GM13976 (cell line): ENCODE measurements around the gene DLX4.
A peak's percentile ranks its signal among the peaks of the same experiment; 100 is the strongest.

Source experiments
- DNase-seq: peaks from one replicate; pipeline ENCODE4 v3.0.0; 2012; ENCODE audit warnings: low spot score
- CTCF ChIP-seq: IDR thresholded peaks from 2 replicates; pipeline ENCODE4 v1.5.1; 2012; ENCODE audit warnings: borderline replicate concordance, mild to moderate bottlenecking; ENCODE audit not compliant: insufficient read depth; ENCODE audit errors: extremely low read depth, missing control alignments, control extremely low read depth
- in situ Hi-C: fragments of 300-500 bp; cut with MboI; formaldehyde crosslinking; loops from one replicate; pipeline ENCODE4 v1.12.0; 2022; ENCODE audit warnings: low sequenced_read_pairs, mixed read lengths, inconsistent platforms; ENCODE audit not compliant: unreplicated experiment

DLX4 gene

GRCh38 chr17:49993423-49994060, 24.6 kb downstream of the DLX4 start:
- in situ Hi-C loops: no loop called here
- DNase-seq: peak; percentile 42
- TF ChIP-seq CTCF: no peak

DNA sequence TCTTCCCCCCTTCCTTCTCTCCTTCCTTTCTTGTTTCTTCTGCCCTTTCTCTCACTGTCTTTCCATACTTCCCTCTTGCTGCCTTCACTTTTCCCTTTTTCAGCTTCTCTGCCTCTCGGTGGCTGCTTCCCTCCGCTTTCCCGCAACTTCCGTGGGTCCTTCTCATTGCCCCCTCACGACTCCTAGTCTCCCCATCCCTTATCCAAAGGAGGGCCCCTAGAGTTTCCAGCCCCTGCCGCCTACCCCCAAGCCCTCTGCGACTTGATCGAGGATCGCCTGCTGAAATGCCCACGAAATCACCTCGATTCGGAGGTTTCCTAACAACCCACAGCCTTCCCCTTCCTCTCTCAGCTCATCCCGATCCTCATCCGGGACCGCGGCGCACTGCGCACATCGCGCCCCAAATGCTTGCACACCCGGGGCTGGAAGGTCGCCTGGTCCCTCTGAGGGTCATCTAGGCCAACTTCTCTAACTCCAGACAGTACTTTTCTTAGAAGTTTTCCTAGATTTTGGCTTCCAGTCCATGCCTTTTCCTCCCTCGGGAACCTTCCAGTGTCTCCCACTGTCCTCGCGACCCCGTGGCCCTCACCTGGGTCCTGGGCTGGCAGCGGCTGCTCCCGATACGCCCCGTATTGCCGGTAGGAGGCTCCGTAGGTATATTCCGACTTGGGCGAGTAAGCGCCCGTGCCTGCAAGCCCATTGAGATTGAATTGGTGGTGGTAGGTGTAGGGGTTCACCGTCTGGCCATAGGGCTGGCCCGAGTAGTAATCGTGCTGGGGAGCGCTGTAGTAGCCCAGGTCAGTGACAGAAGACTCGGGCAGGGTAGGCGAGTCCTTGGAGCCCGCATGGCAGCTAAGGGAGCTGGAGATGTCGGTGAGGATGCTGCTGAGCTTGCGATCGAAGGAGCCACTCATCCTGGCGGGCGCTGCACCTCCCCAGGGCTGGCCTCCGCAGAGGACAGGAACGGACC, 25.4 kb downstream of the DLX4 start:
- TF ChIP-seq CTCF: no peak
- peak; percentile 32 for DNase-seq
- in situ Hi-C loops: no loop called here

- no peak for DNase-seq
- in situ Hi-C loops: no loop called here
- no peak for TF ChIP-seq CTCF
Observed at GRCh38 chr17:49995055-49995738, 26.2 kb downstream of the DLX4 start, which contains the start of gene DLX3. TSS of gene DLX3 (minus strand) at chr17:49995224. CDS start at chr17:49994998, 226 bp downstream.

DNA sequence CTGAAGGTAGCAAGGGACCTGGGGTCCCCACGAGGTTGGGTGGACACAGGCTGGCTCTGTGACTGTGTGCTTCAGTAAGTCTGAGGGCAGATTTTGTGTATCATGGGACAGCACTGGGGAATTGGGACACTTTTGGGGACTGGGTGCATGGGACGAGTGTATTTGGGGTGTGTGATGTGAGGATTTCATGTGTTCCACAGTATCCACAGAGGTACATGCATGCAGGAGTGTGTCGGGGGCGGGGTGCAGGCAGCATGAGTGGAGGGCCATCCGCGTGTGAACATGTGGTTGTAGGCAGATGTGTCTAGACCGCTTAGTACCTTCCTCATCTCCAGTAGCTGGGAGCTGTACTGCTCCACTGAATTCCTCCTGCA, 27.1 kb downstream of the DLX4 start:
- TF ChIP-seq CTCF: no peak
- DNase-seq: peak; percentile 20
- in situ Hi-C loops: no loop called here

DNA sequence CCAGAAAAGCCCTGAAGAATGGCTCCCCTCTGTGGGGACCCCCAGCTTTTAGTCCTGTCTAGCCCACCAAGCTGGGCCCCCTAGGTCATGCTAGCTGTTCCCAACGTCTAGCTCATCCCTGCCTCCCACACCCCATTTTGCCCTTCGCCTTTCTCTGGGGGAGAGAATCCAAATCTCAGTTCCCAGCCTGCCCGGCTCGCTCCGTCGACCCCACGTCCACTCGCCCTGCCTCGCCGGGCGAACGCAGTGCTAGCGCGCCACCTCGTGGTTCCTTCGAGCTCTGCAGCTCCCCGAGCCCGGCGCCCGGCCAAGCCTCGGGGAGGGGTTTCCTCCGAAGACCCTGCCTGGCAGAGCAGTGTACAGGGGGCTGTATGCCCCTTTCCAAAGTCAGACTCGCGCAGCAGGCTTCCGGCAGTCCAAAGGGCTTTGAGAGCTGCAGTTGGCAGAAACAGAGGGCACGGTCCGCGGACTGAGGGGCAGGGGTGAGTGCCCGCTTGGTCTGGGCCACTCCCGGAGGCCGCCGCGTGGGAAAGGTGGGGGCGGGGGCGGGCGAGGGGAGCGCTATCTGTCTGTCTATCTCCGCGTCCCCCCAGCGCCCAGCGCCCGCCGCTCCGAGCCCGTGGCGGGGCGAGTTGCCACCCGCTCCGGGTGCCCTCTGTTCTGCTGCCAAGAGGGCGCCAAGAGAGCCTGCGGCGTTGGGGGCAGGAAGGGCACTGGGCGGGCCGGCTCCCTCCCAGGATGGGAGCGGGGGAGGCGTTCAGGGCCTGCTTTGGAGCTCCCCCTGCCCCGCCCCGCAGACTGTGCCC, 27.7 kb downstream of the DLX4 start:
- peak; percentile 79 for DNase-seq
- peak; percentile 99 for TF ChIP-seq CTCF
- in situ Hi-C loops: no loop called here

GRCh38 chr17:49997301-49997650, 28.3 kb downstream of the DLX4 start:
- TF ChIP-seq CTCF: no peak
- in situ Hi-C loops: no loop called here
- peak; percentile 23 for DNase-seq
